Hepatocyte (in vitro differentiated cells): Measurements from ENCODE around the gene CRADD.

Experiments
- CTCF ChIP-seq: fragments of 200-600 bp; sonication (generic); IDR thresholded peaks from 2 replicates; pipeline ENCODE4 v1.5.1; 2016; ENCODE audit warnings: antibody characterized with exemption, mild to moderate bottlenecking; ENCODE audit not compliant: poor library complexity
- EZH2 ChIP-seq: fragments of 200-600 bp; sonication (generic); IDR thresholded peaks from 2 replicates; pipeline ENCODE4 v1.6.1; 2016; ENCODE audit warnings: antibody characterized with exemption, mild to moderate bottlenecking, borderline replicate concordance

DNA sequence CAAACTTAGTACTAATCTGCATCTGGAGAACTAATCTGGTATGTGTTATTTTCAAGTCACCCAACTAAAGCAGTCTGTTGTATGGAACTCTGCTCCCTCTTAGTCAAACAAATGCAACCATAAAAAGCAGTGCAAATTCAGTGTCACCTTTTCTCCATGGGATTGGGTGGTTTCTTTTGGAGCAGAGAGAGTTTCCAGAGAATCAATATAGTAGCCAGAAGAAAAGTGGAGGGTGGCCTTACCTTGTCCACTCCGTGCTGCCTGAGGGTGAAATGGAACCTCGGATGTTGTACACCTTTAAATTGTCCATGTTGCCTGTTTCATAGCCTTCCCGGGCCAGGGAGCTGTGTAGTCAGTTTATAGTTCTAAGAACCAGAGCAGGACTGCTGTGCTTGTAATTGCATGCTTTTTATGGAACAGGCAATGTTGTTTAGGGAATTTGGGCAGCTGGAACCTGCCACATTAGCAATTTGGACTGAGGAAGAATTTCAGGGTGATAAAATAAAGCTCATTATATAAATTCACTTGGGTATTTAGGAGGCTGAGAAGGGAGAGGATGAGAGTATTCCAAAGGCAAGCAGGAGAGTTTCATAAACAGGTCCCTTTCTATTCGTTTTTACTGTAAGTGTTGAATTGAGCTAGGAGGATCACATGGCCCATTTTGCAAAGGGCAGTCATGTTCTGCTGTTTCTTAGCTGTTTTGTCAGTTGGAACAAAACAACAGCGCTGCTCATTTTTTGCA is 60.5 kb downstream of the CRADD start:
- TF ChIP-seq CTCF (no peak), EZH2 (no peak)
